GM12874 (cell line): ENCODE data around the gene GMEB1.

Source experiments
- CTCF ChIP-seq: IDR thresholded peaks from 2 replicates; pipeline ENCODE4 v1.5.1; 2011; ENCODE audit warnings: low read depth, mild to moderate bottlenecking, control low read depth, low read length, moderate library complexity; ENCODE audit not compliant: insufficient read depth

Gene GMEB1

DNA sequence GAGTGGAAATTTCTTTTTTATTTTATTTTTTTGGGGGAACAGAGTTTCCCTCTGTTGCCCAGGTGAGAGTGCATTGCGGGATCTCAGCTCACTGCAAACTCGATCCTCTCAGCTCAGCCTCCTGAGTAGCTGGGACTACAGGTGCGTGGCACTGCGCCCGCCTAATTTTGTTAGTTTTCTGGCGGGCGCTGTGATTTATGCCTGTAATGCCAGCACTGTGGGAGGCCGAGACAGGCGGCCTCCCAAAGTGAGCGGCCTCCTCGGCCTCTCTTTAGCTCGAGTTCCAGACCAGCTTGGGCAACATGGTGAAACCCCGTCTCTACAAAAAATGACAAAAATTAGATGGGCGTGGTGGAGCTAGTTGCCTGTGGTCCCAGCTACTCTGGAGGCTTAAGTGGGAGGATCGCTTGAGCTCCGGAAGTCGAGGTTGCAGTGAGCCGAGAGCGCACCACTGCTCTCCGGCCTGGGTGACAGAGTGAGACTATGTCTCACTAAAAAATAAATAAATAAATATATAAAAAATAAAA, 2.7 kb downstream of the GMEB1 start:
- no peak for TF ChIP-seq CTCF

- no peak for TF ChIP-seq CTCF
These were observed 7.3 kb downstream of the GMEB1 start for GRCh38 chr1:28675924-28676257.

DNA sequence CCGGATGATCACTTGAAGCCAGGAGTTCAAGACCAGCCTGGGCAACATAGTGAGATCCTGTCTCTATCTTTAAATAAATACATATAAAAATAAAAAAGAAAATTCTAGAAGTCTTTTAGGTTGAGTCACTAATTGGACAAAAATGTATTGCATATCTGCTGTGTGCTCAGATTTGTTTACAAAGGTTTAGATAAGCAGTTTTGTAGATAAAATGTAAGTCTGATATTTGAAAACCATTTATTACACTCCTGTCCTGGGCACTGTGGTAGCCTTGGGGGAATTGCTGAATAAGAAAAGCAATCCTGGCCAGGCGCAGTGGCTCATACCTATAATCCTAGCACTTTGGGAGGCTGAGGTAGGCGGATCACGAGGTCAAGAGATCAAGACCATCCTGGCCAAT, 11.6 kb downstream of the GMEB1 start:
- no peak for TF ChIP-seq CTCF

GRCh38 chr1:28682840-28683239, 14.3 kb downstream of the GMEB1 start:
- TF ChIP-seq CTCF: no peak

- TF ChIP-seq CTCF: no peak
These were observed 16.4 kb downstream of the GMEB1 start for GRCh38 chr1:28684937-28685336.

GRCh38 chr1:28703629-28704028, 35.0 kb downstream of the GMEB1 start:
- TF ChIP-seq CTCF: no peak

DNA sequence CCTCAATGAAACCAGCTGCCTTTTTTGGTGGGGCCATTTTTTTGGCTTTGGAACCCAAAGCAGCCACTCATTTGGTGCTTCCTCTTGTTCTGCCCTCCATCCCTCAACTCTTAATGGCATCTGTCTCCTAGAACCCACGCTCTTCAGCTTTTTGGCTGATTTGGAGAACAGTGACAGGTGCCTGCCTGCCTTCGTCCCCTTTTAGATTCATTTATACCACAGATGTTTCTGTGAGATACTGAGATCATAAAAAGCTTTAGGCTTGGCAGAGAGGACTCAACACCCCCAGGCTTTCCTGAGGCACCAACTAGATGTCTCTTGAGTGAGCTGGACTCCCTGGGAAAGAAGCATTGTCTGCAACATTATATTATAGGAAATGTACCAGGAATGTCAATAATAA, 47.8 kb downstream of the GMEB1 start:
- TF ChIP-seq CTCF: no peak

GRCh38 chr1:28718166-28718565, 49.6 kb downstream of the GMEB1 start:
- TF ChIP-seq CTCF: no peak
